HFF-Myc (cell line): Measurements from ENCODE around the gene ZMIZ1.

ENCODE experiments used
- DNase-seq: peaks from one replicate; pipeline ENCODE4 v3.0.0-alpha.2; 2011; ENCODE audit warnings: low read depth; ENCODE audit errors: extremely low read depth
- H3K4me3 ChIP-seq: replicated peaks from 2 replicates; pipeline ENCODE4 v1.5.1; 2011; ENCODE audit warnings: low read depth, mild to moderate bottlenecking, control low read depth, low read length
- CTCF ChIP-seq: IDR thresholded peaks from 2 replicates; pipeline ENCODE4 v1.5.1; 2012; ENCODE audit warnings: mild to moderate bottlenecking, low read depth, low read length, control low read depth; ENCODE audit errors: missing control alignments

The ZMIZ1 gene

GRCh38 chr10:79165070-79165778, 96.5 kb downstream of the ZMIZ1 start:
- DNase-seq = no peak
- TF ChIP-seq CTCF = no peak
- no peak overlapping the region for H3K4me3 ChIP-seq

GRCh38 chr10:79166312-79166721, 97.6 kb downstream of the ZMIZ1 start:
- no peak overlapping the region for H3K4me3 ChIP-seq
- TF ChIP-seq CTCF = no peak
- DNase-seq = no peak

- no peak overlapping the region for H3K4me3 ChIP-seq
- TF ChIP-seq CTCF = no peak
- DNase-seq = no peak
Observed at GRCh38 chr10:79166741-79167140, 98.0 kb downstream of the ZMIZ1 start.

- no peak for TF ChIP-seq CTCF
- no peak overlapping the region for H3K4me3 ChIP-seq
- DNase-seq = no peak
Observed at GRCh38 chr10:79167537-79167936, 98.8 kb downstream of the ZMIZ1 start.

GRCh38 chr10:79168210-79168609, 99.4 kb downstream of the ZMIZ1 start:
- no peak for DNase-seq
- H3K4me3 ChIP-seq = no peak overlapping the region

GRCh38 chr10:79170226-79170752, 101.5 kb downstream of the ZMIZ1 start:
- no peak for DNase-seq
- TF ChIP-seq CTCF = no peak
- no peak overlapping the region for H3K4me3 ChIP-seq

More at GRCh38 chr10:79168210-79168609, 99.4 kb downstream of the ZMIZ1 start:
- TF ChIP-seq CTCF = no peak
